Upper lobe of left lung (tissue), 6 donors: Measurements from ENCODE around the gene NHERF2. TPM values are rescaled to one million over a fixed set of nuclear protein-coding genes. Genes with fewer than 3 reads are reported as not detected.

Experiments used
- ATAC-seq, 2 donors: fragments of 200-7000 bp; cut with Tn5 transposase; one replicate each; pipeline ENCODE4 v1.9.1; 2022; ENCODE audit warnings: mild to moderate bottlenecking in 2 of 2, moderate library complexity in 2 of 2; ENCODE audit not compliant: low FRiP score in 2 of 2
- DNase-seq, 2 donors: peaks; one replicate each; pipeline ENCODE4 v3.0.0-alpha.2; 2019 to 2020
- H3K27ac ChIP-seq, 4 donors: fragments of 200-600 bp; sonication (generic); one replicate each; pipeline ENCODE4 v1.5.1; 2016 to 2019
- H3K27me3 ChIP-seq, 4 donors: fragments of 200-600 bp; sonication (generic); one replicate each; pipeline ENCODE4 v1.5.1; 2017 to 2019
- H3K36me3 ChIP-seq, 4 donors: fragments of 200-600 bp; sonication (generic); one replicate each; pipeline ENCODE4 v1.5.1; 2016 to 2019
- H3K4me1 ChIP-seq, 4 donors: fragments of 200-600 bp; sonication (generic); one replicate each; pipeline ENCODE4 v1.5.1; 2018 to 2019
- H3K4me3 ChIP-seq, 4 donors: fragments of 200-600 bp; sonication (generic); one replicate each; pipeline ENCODE4 v1.5.1; 2017 to 2019; ENCODE audit warnings: mild to moderate bottlenecking in 2 of 4, moderate library complexity in 1 of 4
- H3K9me3 ChIP-seq, 4 donors: fragments of 200-600 bp; sonication (generic); one replicate each; pipeline ENCODE4 v1.5.1; 2018 to 2019
- CTCF ChIP-seq, 6 experiments: fragments of 450-650 bp in 4 of 6; fragments of 200-600 bp in 2 of 6; sonication (generic) in 2 of 6; IDR thresholded peaks; one replicate each; pipeline ENCODE4 v1.5.1; 2016 to 2019; ENCODE audit warnings: antibody characterized with exemption in 6 of 6
- EP300 ChIP-seq, 4 donors: sonication (generic); formaldehyde crosslinking; IDR thresholded peaks; one replicate each; pipeline ENCODE4 v1.5.1; 2017; ENCODE audit warnings: antibody characterized with exemption in 4 of 4, control low read depth in 2 of 4
- POLR2A ChIP-seq, 4 donors: fragments of 450-650 bp; IDR thresholded peaks; one replicate each; pipeline ENCODE4 v1.5.1; 2016 to 2017; ENCODE audit warnings: antibody characterized with exemption in 4 of 4, mild to moderate bottlenecking in 2 of 4
- POLR2AphosphoS5 ChIP-seq, 2 donors: sonication (generic); formaldehyde crosslinking; IDR thresholded peaks; one replicate each; pipeline ENCODE4 v1.5.1; 2017; ENCODE audit warnings: antibody characterized with exemption in 2 of 2
- WGBS, 2 donors: methylation state at CpG; one replicate each; pipeline ENCODE4 v1.1.5; 2017 to 2018; 5-methylcytosine and 5-hydroxymethylcytosine counted together
- total RNA-seq, 6 donors: library from RNA; depleted of rRNA in 4 of 6; stranded (reverse); fragments of >200 nt in 4 of 6; gene quantifications; one replicate each; pipeline versions ENCODE4 v1.1.0 to v1.2.1, GENCODE V29; 2016 to 2021
- donor health status: DM: no; HTN: no; CAD: no; lungs with moderate emphysema.
- donor health status: DM: no; HTN: yes; CAD: no; lungs with severe emphysema.

NHERF2 gene
- total RNA-seq, 6 donors from 2014 or later = 131 to 604 (median 283) TPM

GRCh38 chr16:1990101-1990350 lies 36.7 kb upstream of the NHERF2 start:
- 2% methylated on average over 11 of the region's 25 CpGs; no CpG with 5 or more reads in 1 of the 2 donors for WGBS, 2 donors
- no peak for TF ChIP-seq CTCF (IDR thresholded peaks at IDR 0.05)
- TF ChIP-seq EP300 (IDR thresholded peaks at IDR 0.05) = no peak
- TF ChIP-seq POLR2AphosphoS5 (IDR thresholded peaks at IDR 0.05) = no peak
- TF ChIP-seq POLR2A (IDR thresholded peaks at IDR 0.05) = no peak
- Histone ChIP-seq H3K27ac (no peak overlapping the region), H3K9me3 (peaks cover 0 to 8% (median 2%) of the 10 kb centered on the region in 4 donors), H3K4me1 (peaks cover 30 to 47% (median 34%) of the 10 kb centered on the region in 4 donors), H3K4me3 (peak overlapping the region in 3 of 4 donors; percentile 31 to 46 (median 31)), H3K36me3 (peaks cover 0 to 18% (median 16%) of the 10 kb centered on the region in 4 donors), H3K27me3 (peaks cover 0 to 30% (median 21%) of the 10 kb centered on the region in 4 donors)
- DNase-seq (no peak), ATAC-seq (no peak)

- H3K27ac ChIP-seq = peak overlapping the region in 1 of 4 donors; percentile 18
- WGBS, 2 donors = 4 to 6% methylated on average over 16 to 40 of the region's 50 CpGs
- H3K27me3 ChIP-seq = peaks cover 0 to 30% (median 21%) of the 10 kb centered on the region in 4 donors
- peak; percentile 52 to 90 for DNase-seq
- ATAC-seq = no peak
- H3K4me3 ChIP-seq = peak overlapping the region in 3 of 4 donors; percentile 31 to 46 (median 31)
- H3K36me3 ChIP-seq = peaks cover 0 to 16% (median 14%) of the 10 kb centered on the region in 4 donors
- H3K4me1 ChIP-seq = peaks cover 26 to 42% (median 29%) of the 10 kb centered on the region in 4 donors
- TF ChIP-seq CTCF (IDR thresholded peaks at IDR 0.05) (no peak), POLR2AphosphoS5 (IDR thresholded peaks at IDR 0.05) (no peak), POLR2A (IDR thresholded peaks at IDR 0.05) (no peak), EP300 (IDR thresholded peaks at IDR 0.05) (no peak)
- H3K9me3 ChIP-seq = peaks cover 0 to 8% (median 2%) of the 10 kb centered on the region in 4 donors
These were observed 36.2 kb upstream of the NHERF2 start for GRCh38 chr16:1990351-1991134.

GRCh38 chr16:1991135-1991551 lies 35.6 kb upstream of the NHERF2 start:
- WGBS, 2 donors = 4 to 10% methylated on average over 4 to 14 of the region's 18 CpGs
- H3K9me3 ChIP-seq = peaks cover 0 to 8% (median 2%) of the 10 kb centered on the region in 4 donors
- H3K36me3 ChIP-seq = peaks cover 0 to 11% (median 8%) of the 10 kb centered on the region in 4 donors
- peaks cover 26 to 42% (median 29%) of the 10 kb centered on the region in 4 donors for H3K4me1 ChIP-seq
- no peak for TF ChIP-seq POLR2A (IDR thresholded peaks at IDR 0.05)
- TF ChIP-seq CTCF (IDR thresholded peaks at IDR 0.05) = no peak
- TF ChIP-seq EP300 (IDR thresholded peaks at IDR 0.05) = no peak
- no peak for TF ChIP-seq POLR2AphosphoS5 (IDR thresholded peaks at IDR 0.05)
- H3K4me3 ChIP-seq = peak overlapping the region in 2 of 4 donors; percentile 46 to 51
- H3K27me3 ChIP-seq = peaks cover 0 to 30% (median 21%) of the 10 kb centered on the region in 4 donors
- H3K27ac ChIP-seq = peak overlapping the region in 1 of 4 donors; percentile 52
- ATAC-seq (no peak), DNase-seq (peak; percentile 38 to 75)

GRCh38 chr16:1991588-1991947 lies 35.1 kb upstream of the NHERF2 start:
- Histone ChIP-seq H3K4me3 (peak overlapping the region in 3 of 4 donors; percentile 35 to 51 (median 46)), H3K27ac (peak overlapping the region in 3 of 4 donors; percentile 34 to 58 (median 52)), H3K4me1 (peaks cover 26 to 42% (median 29%) of the 10 kb centered on the region in 4 donors), H3K36me3 (peaks cover 0 to 7% (median 4%) of the 10 kb centered on the region in 4 donors), H3K27me3 (peaks cover 0 to 30% (median 21%) of the 10 kb centered on the region in 4 donors), H3K9me3 (peaks cover 0 to 8% (median 2%) of the 10 kb centered on the region in 4 donors)
- ATAC-seq = no peak
- DNase-seq = no peak
- TF ChIP-seq POLR2AphosphoS5 (IDR thresholded peaks at IDR 0.05) = no peak
- TF ChIP-seq EP300 (IDR thresholded peaks at IDR 0.05) = no peak
- TF ChIP-seq POLR2A (IDR thresholded peaks at IDR 0.05) = no peak
- no peak for TF ChIP-seq CTCF (IDR thresholded peaks at IDR 0.05)
- 20 to 21% methylated on average over 13 to 22 of the region's 22 CpGs for WGBS, 2 donors
